SU-DHL-6 (cell line): ENCODE data around the gene NUP188.

Experiments
- H2AFZ ChIP-seq: fragments of 200-600 bp; sonication (generic); 2 replicates; pipeline ENCODE4 v1.6.1; 2014; ENCODE audit warnings: low read depth, mild to moderate bottlenecking, moderate library complexity, mixed read lengths, antibody characterized with exemption, low read length; ENCODE audit not compliant: severe bottlenecking
- H3F3A ChIP-seq: fragments of 200-600 bp; shearing (Covaris generic); 2 replicates; pipeline ENCODE4 v1.6.0; 2016; ENCODE audit warnings: antibody characterized with exemption, mild to moderate bottlenecking; ENCODE audit not compliant: insufficient read depth
- H3K27ac ChIP-seq: fragments of 200-600 bp; sonication (generic); 2 replicates; pipeline ENCODE4 v1.5.1; 2016; ENCODE audit warnings: low read depth, mild to moderate bottlenecking, low read length, moderate library complexity, mixed read lengths
- H3K27me3 ChIP-seq: fragments of 200-600 bp; sonication (generic), shearing (Covaris generic); 2 replicates; pipeline ENCODE4 v1.6.0; 2014; ENCODE audit warnings: mild to moderate bottlenecking, low read length
- H3K36me3 ChIP-seq: fragments of 200-600 bp; sonication (generic); 2 replicates; pipeline ENCODE4 v1.6.1; 2014; ENCODE audit warnings: mild to moderate bottlenecking, low read length, mixed read lengths
- H3K4me2 ChIP-seq: fragments of 300-600, 200-600 bp; shearing (Covaris generic), sonication (generic); 2 replicates; pipeline ENCODE4 v1.6.0; 2014; ENCODE audit warnings: low read length, low read depth, mild to moderate bottlenecking; ENCODE audit not compliant: poor library complexity, severe bottlenecking
- H3K4me3 ChIP-seq: fragments of 200-600 bp; sonication (generic); 2 replicates; pipeline ENCODE4 v1.5.1; 2014; ENCODE audit warnings: antibody characterized with exemption, low read length, mild to moderate bottlenecking, mixed read lengths; ENCODE audit not compliant: insufficient read depth, poor library complexity, severe bottlenecking
- H3K79me2 ChIP-seq: fragments of 200-600 bp; sonication (generic); 2 replicates; pipeline ENCODE4 v1.6.1; 2014; ENCODE audit warnings: mild to moderate bottlenecking, low read length, moderate library complexity; ENCODE audit not compliant: insufficient read depth
- H3K9ac ChIP-seq: fragments of 200-600 bp; sonication (generic); 2 replicates; pipeline ENCODE4 v1.7.0; 2014; ENCODE audit warnings: mild to moderate bottlenecking, low read length
- H3K9me2 ChIP-seq: fragments of 200-600 bp; sonication (generic); replicated peaks from 2 replicates; pipeline ENCODE4 v1.6.1; 2014; ENCODE audit warnings: low read length; ENCODE audit not compliant: insufficient read depth
- H3K9me3 ChIP-seq: fragments of 200-600 bp; sonication (generic); 2 replicates; pipeline ENCODE4 v1.6.1; 2014; ENCODE audit warnings: low read length, mixed read lengths; ENCODE audit not compliant: insufficient read depth
- H4K20me1 ChIP-seq: fragments of 200-600 bp; sonication (generic); 2 replicates; pipeline ENCODE4 v1.6.1; 2014; ENCODE audit warnings: low read depth, mild to moderate bottlenecking, antibody characterized with exemption, low read length, moderate library complexity, mixed read lengths
- EZH2phosphoT487 ChIP-seq: fragments of 200-600 bp; sonication (generic), shearing (Covaris generic); conservative IDR thresholded peaks from 2 replicates; pipeline ENCODE4 v1.6.1; 2018; ENCODE audit warnings: mild to moderate bottlenecking, antibody characterized with exemption, low read length, moderate library complexity, mixed read lengths
- TF ChIP-seq, protein P1 (sequence below): fragments of 200-600 bp; sonication (generic); IDR thresholded peaks from one replicate; pipeline ENCODE4 v1.5.1; 2017; ENCODE audit warnings: antibody characterized with exemption, mild to moderate bottlenecking, low read length, moderate library complexity; ENCODE audit not compliant: insufficient read depth, poor library complexity, severe bottlenecking

Gene NUP188

GRCh38 chr9:128901822-128902221 lies 45.7 kb upstream of the NUP188 start:
- Histone ChIP-seq H3K36me3 (no peaks in the 10 kb centered on the region), H3K4me2 (peak overlapping the region; percentile 39), H3K9ac (peak overlapping the region; percentile 51), H3F3A (no peaks in the 10 kb centered on the region), H3K4me3 (no peak overlapping the region), H3K9me2 (no peaks in the 10 kb centered on the region), H3K9me3 (no peaks in the 10 kb centered on the region), H3K79me2 (peaks cover 13% of the 10 kb centered on the region; the same call in 1 of the 2 replicates), H2AFZ (peak overlapping the region; percentile 32), H3K27ac (peak overlapping the region; percentile 76), H3K27me3 (no peaks in the 10 kb centered on the region), H4K20me1 (no peaks in the 10 kb centered on the region)
- TF ChIP-seq, protein P1, sequence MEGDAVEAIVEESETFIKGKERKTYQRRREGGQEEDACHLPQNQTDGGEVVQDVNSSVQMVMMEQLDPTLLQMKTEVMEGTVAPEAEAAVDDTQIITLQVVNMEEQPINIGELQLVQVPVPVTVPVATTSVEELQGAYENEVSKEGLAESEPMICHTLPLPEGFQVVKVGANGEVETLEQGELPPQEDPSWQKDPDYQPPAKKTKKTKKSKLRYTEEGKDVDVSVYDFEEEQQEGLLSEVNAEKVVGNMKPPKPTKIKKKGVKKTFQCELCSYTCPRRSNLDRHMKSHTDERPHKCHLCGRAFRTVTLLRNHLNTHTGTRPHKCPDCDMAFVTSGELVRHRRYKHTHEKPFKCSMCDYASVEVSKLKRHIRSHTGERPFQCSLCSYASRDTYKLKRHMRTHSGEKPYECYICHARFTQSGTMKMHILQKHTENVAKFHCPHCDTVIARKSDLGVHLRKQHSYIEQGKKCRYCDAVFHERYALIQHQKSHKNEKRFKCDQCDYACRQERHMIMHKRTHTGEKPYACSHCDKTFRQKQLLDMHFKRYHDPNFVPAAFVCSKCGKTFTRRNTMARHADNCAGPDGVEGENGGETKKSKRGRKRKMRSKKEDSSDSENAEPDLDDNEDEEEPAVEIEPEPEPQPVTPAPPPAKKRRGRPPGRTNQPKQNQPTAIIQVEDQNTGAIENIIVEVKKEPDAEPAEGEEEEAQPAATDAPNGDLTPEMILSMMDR = no peak
- no peak for TF ChIP-seq EZH2phosphoT487

- H3K9me2 ChIP-seq = no peaks in the 10 kb centered on the region
- H3K4me3 ChIP-seq = no peak overlapping the region
- peak overlapping the region; percentile 32 for H2AFZ ChIP-seq
- peak overlapping the region; percentile 76 for H3K27ac ChIP-seq
- peaks cover 13% of the 10 kb centered on the region; the same call in 1 of the 2 replicates for H3K79me2 ChIP-seq
- peak overlapping the region; percentile 51 for H3K9ac ChIP-seq
- TF ChIP-seq EZH2phosphoT487 = no peak
- TF ChIP-seq, protein P1 = no peak
- H3F3A ChIP-seq = no peaks in the 10 kb centered on the region
- H3K27me3 ChIP-seq = no peaks in the 10 kb centered on the region
- no peaks in the 10 kb centered on the region for H4K20me1 ChIP-seq
- peak overlapping the region; percentile 39 for H3K4me2 ChIP-seq
- H3K36me3 ChIP-seq = no peaks in the 10 kb centered on the region
- no peaks in the 10 kb centered on the region for H3K9me3 ChIP-seq
Observed at GRCh38 chr9:128902351-128903078, 45.0 kb upstream of the NUP188 start.

- H3K79me2 ChIP-seq = peaks cover 13% of the 10 kb centered on the region; the same call in 1 of the 2 replicates
- H2AFZ ChIP-seq = no peak overlapping the region
- no peak overlapping the region for H3K4me3 ChIP-seq
- peak overlapping the region; percentile 76 for H3K27ac ChIP-seq
- no peaks in the 10 kb centered on the region for H3K9me2 ChIP-seq
- H3K4me2 ChIP-seq = no peak overlapping the region
- peak overlapping the region; percentile 51 for H3K9ac ChIP-seq
- H4K20me1 ChIP-seq = no peaks in the 10 kb centered on the region
- H3K27me3 ChIP-seq = no peaks in the 10 kb centered on the region
- H3F3A ChIP-seq = no peaks in the 10 kb centered on the region
- H3K9me3 ChIP-seq = no peaks in the 10 kb centered on the region
- TF ChIP-seq, protein P1 = no peak
- TF ChIP-seq EZH2phosphoT487 = no peak
- no peaks in the 10 kb centered on the region for H3K36me3 ChIP-seq
Observed at GRCh38 chr9:128903079-128903461, 44.4 kb upstream of the NUP188 start.
